Smooth muscle cell (in vitro differentiated cells): ENCODE measurements around the gene ZNF157. TPM values are rescaled to one million over a fixed set of nuclear protein-coding genes. Genes with fewer than 3 reads are reported as not detected.

Experiments used
- DNase-seq: peaks from one replicate; lab custom pipeline; 2025; ENCODE audit not compliant: unreplicated experiment; lab: John Stamatoyannopoulos, UW
- H2AFZ ChIP-seq: fragments of 200-600 bp; sonication (generic); 2 replicates; pipeline ENCODE4 v1.6.0; 2016; ENCODE audit warnings: antibody characterized with exemption, low read depth, mild to moderate bottlenecking
- H3F3A ChIP-seq: fragments of 200-600 bp; sonication (generic); 2 replicates; pipeline ENCODE4 v1.6.0; 2017; ENCODE audit warnings: antibody characterized with exemption, low read depth
- H3K27ac ChIP-seq: fragments of 200-600 bp; sonication (generic); 2 replicates; pipeline ENCODE4 v1.5.1; 2016; ENCODE audit warnings: low read depth, mild to moderate bottlenecking
- H3K27me3 ChIP-seq: fragments of 200-600 bp; sonication (generic); 2 replicates; pipeline ENCODE4 v1.6.1; 2016; ENCODE audit warnings: low read depth, mild to moderate bottlenecking
- H3K36me3 ChIP-seq: fragments of 200-600 bp; sonication (generic); 2 replicates; pipeline ENCODE4 v1.5.1; 2016; ENCODE audit warnings: low read depth
- H3K4me1 ChIP-seq: fragments of 200-600 bp; sonication (generic); 2 replicates; pipeline ENCODE4 v1.5.1; 2016; ENCODE audit warnings: low read depth
- H3K4me2 ChIP-seq: fragments of 200-600 bp; sonication (generic); 2 replicates; pipeline ENCODE4 v1.6.0; 2016; ENCODE audit warnings: mild to moderate bottlenecking
- H3K4me3 ChIP-seq: fragments of 200-600 bp; sonication (generic); 2 replicates; pipeline ENCODE4 v1.5.1; 2016; ENCODE audit warnings: mild to moderate bottlenecking
- H3K79me2 ChIP-seq: fragments of 200-600 bp; sonication (generic); 2 replicates; pipeline ENCODE4 v1.6.0; 2016; ENCODE audit warnings: low read depth, mild to moderate bottlenecking
- H3K9ac ChIP-seq: fragments of 200-600 bp; sonication (generic); 2 replicates; pipeline ENCODE4 v1.6.0; 2016; ENCODE audit warnings: low read depth
- H3K9me3 ChIP-seq: fragments of 200-600 bp; sonication (generic); replicated peaks from 2 replicates; pipeline ENCODE4 v1.5.1; 2016; ENCODE audit warnings: low read depth
- H4K20me1 ChIP-seq: fragments of 200-600 bp; sonication (generic); 2 replicates; pipeline ENCODE4 v1.6.0; 2016; ENCODE audit warnings: low read depth
- WGBS: methylation state at CpG from one replicate; pipeline ENCODE4 v1.1.7; 2016; ENCODE audit warnings: low lambda C conversion rate; 5-methylcytosine and 5-hydroxymethylcytosine counted together
- polyA plus RNA-seq: library from polyadenylated mRNA; unstranded; fragments of >200 nt; fragmentation: Nextera tagmentation; extraction: Ambion mirVana; gene quantifications from 2 replicates; pipeline ENCODE4 v1.2.1, GENCODE V29; 2016
- small RNA-seq: library from RNA; depleted of rRNA; stranded (forward); fragments of <200 nt; gene quantifications from one replicate; pipeline ENCODE3, GENCODE V24; 2014
- total RNA-seq: library from RNA; depleted of rRNA; stranded (reverse); fragments of >200 nt; gene quantifications from 2 replicates; pipeline ENCODE4 v1.2.3, GENCODE V29; 2014
- TF ChIP-seq, protein P1 (sequence below): fragments of 200-600 bp; sonication (generic); IDR thresholded peaks from 2 replicates; pipeline ENCODE4 v1.5.1; 2017; ENCODE audit warnings: borderline replicate concordance, mild to moderate bottlenecking, antibody characterized with exemption; ENCODE audit not compliant: insufficient read depth, poor library complexity, severe bottlenecking

Gene ZNF157
- total and polyA plus RNA-seq, 2 experiments from 2014 or later, result not detected

DNA sequence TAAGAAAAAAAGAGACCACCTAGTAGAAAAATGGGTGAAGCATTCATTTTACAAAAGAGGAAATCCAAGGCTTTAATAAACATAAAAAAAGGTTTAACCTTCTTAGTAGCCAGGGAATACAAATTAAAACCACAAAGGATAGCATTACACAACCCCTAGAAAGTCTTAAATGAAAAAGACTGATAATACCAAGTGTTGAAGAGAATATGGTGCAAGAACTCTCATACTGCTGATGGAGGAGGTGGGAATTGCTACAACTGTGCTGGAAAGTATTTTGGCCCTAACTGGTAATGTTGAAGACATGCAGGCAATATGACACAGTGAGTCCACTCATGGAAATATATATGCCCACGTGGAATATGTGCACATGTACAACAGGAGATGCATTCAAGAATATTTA lies 90.2 kb downstream of the ZNF157 start:
- H3K27ac ChIP-seq, result no peak overlapping the region
- no peaks in the 10 kb centered on the region for H3K36me3 ChIP-seq
- no peaks in the 10 kb centered on the region for H3K27me3 ChIP-seq
- H4K20me1 ChIP-seq, result no peaks in the 10 kb centered on the region
- H3K9me3 ChIP-seq, result no peaks in the 10 kb centered on the region
- H3K4me3 ChIP-seq, result no peak overlapping the region
- no peak overlapping the region for H3K9ac ChIP-seq
- TF ChIP-seq, protein P1, sequence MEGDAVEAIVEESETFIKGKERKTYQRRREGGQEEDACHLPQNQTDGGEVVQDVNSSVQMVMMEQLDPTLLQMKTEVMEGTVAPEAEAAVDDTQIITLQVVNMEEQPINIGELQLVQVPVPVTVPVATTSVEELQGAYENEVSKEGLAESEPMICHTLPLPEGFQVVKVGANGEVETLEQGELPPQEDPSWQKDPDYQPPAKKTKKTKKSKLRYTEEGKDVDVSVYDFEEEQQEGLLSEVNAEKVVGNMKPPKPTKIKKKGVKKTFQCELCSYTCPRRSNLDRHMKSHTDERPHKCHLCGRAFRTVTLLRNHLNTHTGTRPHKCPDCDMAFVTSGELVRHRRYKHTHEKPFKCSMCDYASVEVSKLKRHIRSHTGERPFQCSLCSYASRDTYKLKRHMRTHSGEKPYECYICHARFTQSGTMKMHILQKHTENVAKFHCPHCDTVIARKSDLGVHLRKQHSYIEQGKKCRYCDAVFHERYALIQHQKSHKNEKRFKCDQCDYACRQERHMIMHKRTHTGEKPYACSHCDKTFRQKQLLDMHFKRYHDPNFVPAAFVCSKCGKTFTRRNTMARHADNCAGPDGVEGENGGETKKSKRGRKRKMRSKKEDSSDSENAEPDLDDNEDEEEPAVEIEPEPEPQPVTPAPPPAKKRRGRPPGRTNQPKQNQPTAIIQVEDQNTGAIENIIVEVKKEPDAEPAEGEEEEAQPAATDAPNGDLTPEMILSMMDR, result no peak
- no peak overlapping the region for H3K4me2 ChIP-seq
- 61% methylated on average over 1 of the region's 1 CpG for WGBS
- no peaks in the 10 kb centered on the region for H3K79me2 ChIP-seq
- no peaks in the 10 kb centered on the region for H3F3A ChIP-seq
- no peak overlapping the region for H2AFZ ChIP-seq
- no peak for DNase-seq
- H3K4me1 ChIP-seq, result no peaks in the 10 kb centered on the region

Small RNA genes within 50 kb of the gene (small RNA-seq; reads per million reads assigned to genes)
- not detected for gene SNORA11C

Other genes starting within 250 kb of the ZNF157 start
- 67.4 and 82.6 TPM in 2 replicates for gene NDUFB11, start 225.9 kb upstream of the ZNF157 start, total RNA-seq
- 167 and 178 TPM in 2 replicates for gene NDUFB11, start 225.9 kb upstream of the ZNF157 start, polyA plus RNA-seq
- gene RBM10, start 225.4 kb upstream of the ZNF157 start, total RNA-seq, result 17.6 and 18.3 TPM in 2 replicates
- gene RBM10, start 225.4 kb upstream of the ZNF157 start, polyA plus RNA-seq, result 39.2 and 42.7 TPM in 2 replicates
- gene UBA1, start 176.7 kb upstream of the ZNF157 start, total RNA-seq, result 223 and 233 TPM in 2 replicates
- gene UBA1, start 176.7 kb upstream of the ZNF157 start, polyA plus RNA-seq, result 243 and 246 TPM in 2 replicates
- 118 and 176 TPM in 2 replicates for gene CDK16, start 151.9 kb upstream of the ZNF157 start, total RNA-seq
- 269 and 270 TPM in 2 replicates for gene CDK16, start 151.9 kb upstream of the ZNF157 start, polyA plus RNA-seq
- gene USP11, start 137.6 kb upstream of the ZNF157 start, total RNA-seq, result 80.6 and 84.0 TPM in 2 replicates
- gene USP11, start 137.6 kb upstream of the ZNF157 start, polyA plus RNA-seq, result 211 and 221 TPM in 2 replicates
- gene ZNF41, start 112.6 kb downstream of the ZNF157 start, total RNA-seq, result 4.6 and 6.7 TPM in 2 replicates
- gene ZNF41, start 112.6 kb downstream of the ZNF157 start, polyA plus RNA-seq, result 2.7 and 4.6 TPM in 2 replicates
- 29.5 and 33.1 TPM in 2 replicates for gene ARAF, start 190.6 kb downstream of the ZNF157 start, total RNA-seq
- 63.1 and 72.8 TPM in 2 replicates for gene ARAF, start 190.6 kb downstream of the ZNF157 start, polyA plus RNA-seq
- gene TIMP1, start 211.9 kb downstream of the ZNF157 start, total RNA-seq, result 3,396 and 3,796 TPM in 2 replicates
- gene TIMP1, start 211.9 kb downstream of the ZNF157 start, polyA plus RNA-seq, result 14,304 and 15,830 TPM in 2 replicates
- 0.22 and 5.1 TPM in 2 replicates for gene SYN1, start 249.3 kb downstream of the ZNF157 start, total RNA-seq
- 9.1 and 13.3 TPM in 2 replicates for gene SYN1, start 249.3 kb downstream of the ZNF157 start, polyA plus RNA-seq